Activated T-cell treated with anti-CD3 and anti-CD28 coated beads for 24 hours (primary cell): ENCODE measurements around the gene OR56A5.

ENCODE experiments used
- DNase-seq: peaks from one replicate; pipeline ENCODE4 v3.0.0-alpha.2; 2020; ENCODE audit warnings: low read depth

Gene OR56A5

GRCh38 chr11:5932671-5933070, 35.6 kb downstream of the OR56A5 start:
- no peak for DNase-seq

- DNase-seq: no peak
Observed at GRCh38 chr11:5931061-5931460, 37.2 kb downstream of the OR56A5 start.

GRCh38 chr11:5930614-5931013, 37.7 kb downstream of the OR56A5 start:
- DNase-seq: no peak

GRCh38 chr11:5929571-5930368, 38.5 kb downstream of the OR56A5 start:
- DNase-seq: no peak

GRCh38 chr11:5928811-5929210, 39.5 kb downstream of the OR56A5 start:
- DNase-seq: no peak

DNA sequence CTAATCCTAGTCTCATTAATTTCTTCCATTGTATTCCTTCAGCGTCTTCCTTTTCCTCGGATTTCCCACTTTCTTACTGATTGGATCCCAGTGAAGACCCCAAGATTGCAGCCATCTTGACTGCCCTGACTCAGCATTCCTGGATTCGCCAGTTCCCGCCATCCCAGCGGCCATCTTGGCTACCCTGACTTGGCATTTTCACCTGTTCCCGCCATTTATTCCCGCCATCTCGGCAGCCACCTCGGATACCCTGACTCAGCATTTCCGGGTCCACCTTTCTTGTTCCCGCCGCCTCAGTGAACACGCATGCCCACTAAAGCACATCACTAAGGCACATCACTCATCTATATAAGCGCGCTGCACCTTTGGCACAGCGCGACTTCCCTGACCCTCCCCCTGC, 40.0 kb downstream of the OR56A5 start:
- DNase-seq: no peak

- no peak for DNase-seq
Observed at GRCh38 chr11:5923794-5924193, 44.5 kb downstream of the OR56A5 start.

DNA sequence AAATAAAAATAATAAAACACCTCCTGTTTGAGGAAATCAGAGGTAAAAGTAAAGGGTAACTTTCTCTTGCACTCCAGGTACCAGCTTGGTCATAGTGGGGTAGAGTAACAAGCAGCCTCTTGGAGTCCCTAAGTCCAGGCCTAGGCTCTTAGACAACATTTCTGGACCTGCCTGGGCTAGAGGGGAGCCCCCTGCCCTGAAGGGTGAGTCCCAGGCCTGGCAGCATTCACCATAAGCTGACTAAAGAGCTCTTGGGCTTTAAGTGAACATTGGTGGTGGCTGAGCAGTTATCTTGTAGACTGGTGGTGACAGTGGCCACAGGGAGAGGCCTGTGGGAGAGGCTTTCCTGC, 44.9 kb downstream of the OR56A5 start:
- DNase-seq: no peak

- DNase-seq: no peak
Observed at GRCh38 chr11:5922749-5923426, 45.4 kb downstream of the OR56A5 start.
